HFF-Myc (cell line): ENCODE results near the gene TAGAP.

Experiments used
- DNase-seq: peaks from one replicate; pipeline ENCODE4 v3.0.0-alpha.2; 2011; ENCODE audit warnings: low read depth; ENCODE audit errors: extremely low read depth
- H3K4me3 ChIP-seq: replicated peaks from 2 replicates; pipeline ENCODE4 v1.5.1; 2011; ENCODE audit warnings: low read depth, mild to moderate bottlenecking, control low read depth, low read length
- CTCF ChIP-seq: IDR thresholded peaks from 2 replicates; pipeline ENCODE4 v1.5.1; 2012; ENCODE audit warnings: mild to moderate bottlenecking, low read depth, low read length, control low read depth; ENCODE audit errors: missing control alignments

TAGAP gene

GRCh38 chr6:159044899-159045727 is at the start of gene TAGAP:
Gene TAGAP (minus strand): TSS chr6:159044991. CDS start chr6:159044146, 845 bp downstream.
- DNase-seq, result no peak
- no peak for TF ChIP-seq CTCF
- no peak within 1 kb of the TSS for H3K4me3 ChIP-seq

GRCh38 chr6:159093609-159094443 is 49.0 kb upstream of the TAGAP start:
- no peak for DNase-seq
- TF ChIP-seq CTCF, result no peak
- no peak overlapping the region for H3K4me3 ChIP-seq

DNA sequence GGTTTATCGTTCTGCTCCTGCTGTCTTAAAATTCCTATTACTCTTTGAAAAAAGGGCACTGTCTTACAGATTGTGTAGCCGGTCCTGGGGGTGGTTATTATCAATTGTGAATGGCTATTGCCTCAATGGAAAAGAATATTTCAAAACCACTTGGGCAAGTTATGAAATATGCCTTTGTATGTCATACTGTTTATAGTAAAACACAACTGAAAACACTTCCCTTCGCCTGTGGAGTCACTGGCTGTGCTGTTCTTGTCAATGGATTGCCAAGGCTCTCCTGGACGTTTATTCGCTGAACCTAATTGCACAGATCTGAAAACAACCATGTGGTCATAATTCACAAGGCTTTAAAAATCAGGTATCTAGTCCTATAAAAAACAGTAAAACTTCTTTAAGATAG is 47.8 kb upstream of the TAGAP start:
- no peak for DNase-seq
- no peak overlapping the region for H3K4me3 ChIP-seq
- TF ChIP-seq CTCF, result no peak

DNA sequence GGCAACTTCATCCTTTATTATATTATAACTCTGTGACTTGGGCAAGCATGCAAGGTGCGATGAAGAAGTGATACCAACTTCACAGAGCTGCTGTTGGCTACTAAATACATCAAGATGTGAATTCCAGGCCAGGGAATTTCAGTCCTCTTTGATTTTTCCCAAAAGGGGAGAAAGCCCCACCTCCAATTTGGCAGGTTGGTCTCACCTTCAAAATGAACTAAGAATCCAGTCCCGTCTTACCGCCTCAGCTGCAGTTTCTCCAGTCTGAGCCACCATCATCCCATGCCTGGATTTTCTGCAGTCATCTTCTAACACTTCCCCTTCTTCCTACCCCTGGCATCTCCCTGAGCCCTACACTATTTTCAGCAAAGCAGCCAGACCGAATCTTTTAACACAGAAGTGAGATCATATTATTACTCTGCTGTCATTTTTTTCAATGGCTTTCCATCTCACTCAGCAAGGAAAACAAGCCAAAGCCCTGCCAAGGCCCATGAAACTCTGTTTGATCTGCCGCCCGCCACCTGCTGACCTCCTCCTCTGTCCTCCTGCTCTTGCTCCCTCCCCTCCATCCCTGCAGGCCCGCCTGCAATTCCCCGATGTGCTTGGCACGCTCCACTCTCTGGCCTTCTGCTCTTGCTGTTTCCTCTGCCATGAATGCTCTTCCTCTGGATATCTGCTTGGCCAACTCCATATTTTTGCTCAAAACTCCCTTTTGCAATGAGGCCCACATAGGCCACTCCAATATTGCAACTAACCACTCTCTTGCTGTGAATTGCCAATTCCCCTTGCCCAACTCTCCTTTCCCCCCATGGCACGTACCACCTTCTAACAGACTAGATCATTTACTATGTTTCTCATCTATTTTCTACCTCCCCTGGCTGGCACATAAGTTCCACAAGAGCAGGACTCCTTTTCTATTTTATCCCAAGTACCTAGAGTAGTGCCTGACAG is 46.0 kb upstream of the TAGAP start:
- no peak for DNase-seq
- no peak for TF ChIP-seq CTCF
- H3K4me3 ChIP-seq, result no peak overlapping the region

DNA sequence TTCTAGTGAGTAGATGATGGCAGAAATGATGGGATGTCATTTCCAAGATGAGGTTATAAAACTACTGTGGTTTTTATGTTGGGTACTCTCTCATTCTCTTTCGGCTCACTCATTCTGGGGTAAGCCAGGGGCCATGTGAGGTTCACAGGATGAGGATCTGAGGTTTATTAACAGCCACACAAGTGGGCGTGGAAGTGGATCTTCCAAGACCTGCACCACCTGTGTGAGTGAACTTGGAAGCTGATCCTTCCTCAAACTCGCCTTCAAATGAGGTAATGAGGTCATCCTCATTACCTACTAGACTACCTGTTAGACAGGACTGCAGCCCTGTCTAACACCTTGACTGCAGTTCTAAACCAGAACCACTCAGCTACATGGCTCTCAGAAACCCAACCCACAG is 45.1 kb upstream of the TAGAP start:
- no peak overlapping the region for H3K4me3 ChIP-seq
- TF ChIP-seq CTCF, result no peak
- no peak for DNase-seq

DNA sequence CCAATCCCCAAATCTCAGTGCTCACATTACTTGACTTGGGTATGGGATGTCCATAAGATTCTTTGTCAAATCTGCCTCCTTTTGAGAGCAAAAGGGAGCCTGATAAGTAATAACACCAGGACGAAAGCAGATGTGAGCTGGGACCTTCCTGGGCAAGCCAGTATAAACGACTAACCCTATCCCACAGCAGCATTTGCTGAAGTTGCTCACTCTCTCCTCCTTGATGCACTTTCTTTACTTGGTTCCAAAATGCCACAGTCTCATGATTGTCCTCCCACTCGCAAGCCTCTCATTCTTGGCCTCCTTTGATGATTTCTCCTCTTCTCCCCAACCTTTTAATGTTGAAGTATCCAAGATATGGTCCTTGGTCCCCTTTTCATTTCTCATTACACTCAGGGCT is 44.7 kb upstream of the TAGAP start:
- TF ChIP-seq CTCF, result no peak
- DNase-seq, result no peak
- H3K4me3 ChIP-seq, result no peak overlapping the region
